ENCODE results near the gene BRD4.
A peak's percentile ranks its signal among the peaks of the same experiment; 100 is the strongest.
"Not testable (repeated sequence)": the region's sequence is repeated elsewhere in the genome, so short reads cannot be mapped to it uniquely, and the experiment has no call there.

Gene BRD4

GRCh38 chr19:15369594-15369891, 37.2 kb upstream of the BRD4 start:
- Mint-ChIP-seq H3K27ac (no peak overlapping the region), H3K36me3 (peaks cover 45 to 55% of the 10 kb centered on the region in 2 donors), H3K9me3 (no peaks in the 10 kb centered on the region), H3K4me3 (no peak overlapping the region), H3K4me1 (peaks cover 19 to 27% of the 10 kb centered on the region in 2 donors), H3K27me3 (no peaks in the 10 kb centered on the region)
- DNase-seq (no peak), ATAC-seq (replicated peaks) (no peak)

DNA sequence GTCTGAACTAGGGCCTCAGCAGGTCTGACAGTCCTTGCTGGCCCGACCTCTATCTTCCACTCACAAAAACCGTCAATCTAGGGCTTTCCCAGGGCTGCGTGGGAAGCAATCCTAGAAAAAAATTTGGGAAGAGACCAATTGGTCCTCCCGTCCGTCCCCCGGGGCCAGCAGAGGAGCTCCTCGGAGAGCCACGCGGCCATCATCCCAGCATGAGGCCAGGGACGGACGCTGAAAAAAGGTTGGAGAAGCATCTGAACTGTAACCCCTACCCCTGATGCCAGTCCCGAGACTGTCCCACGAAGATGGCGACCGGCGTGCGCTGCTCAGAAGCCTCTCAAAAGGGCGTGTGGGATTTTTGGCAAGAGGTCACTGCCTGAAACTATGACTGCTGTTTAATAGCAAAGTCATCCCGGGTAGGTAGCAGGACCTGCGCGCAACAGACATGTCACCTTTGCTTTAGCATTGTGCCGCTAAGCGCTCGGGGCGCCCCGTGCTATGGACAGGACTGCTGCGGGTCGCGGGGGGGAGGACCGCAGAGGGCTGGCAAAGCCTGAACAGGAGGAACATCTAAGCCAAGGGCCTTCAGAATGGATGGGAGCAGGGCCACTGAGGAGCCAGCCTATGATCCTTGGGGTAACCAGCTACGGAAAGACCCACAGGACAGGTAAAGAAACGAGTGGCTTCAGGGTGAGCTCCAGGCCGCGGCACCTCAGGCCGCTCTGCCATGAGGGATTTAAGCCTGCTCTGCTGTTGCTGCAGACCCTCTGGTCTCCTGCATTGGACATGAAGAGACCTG, 36.7 kb upstream of the BRD4 start:
- H3K27ac Mint-ChIP-seq: peak overlapping the region; percentile 42
- no peak overlapping the region for H3K4me3 Mint-ChIP-seq
- peaks cover 18 to 24% of the 10 kb centered on the region in 2 donors for H3K4me1 Mint-ChIP-seq
- H3K9me3 Mint-ChIP-seq: no peaks in the 10 kb centered on the region
- DNase-seq (no peak), ATAC-seq (replicated peaks) (no peak)
- H3K27me3 Mint-ChIP-seq: no peaks in the 10 kb centered on the region
- H3K36me3 Mint-ChIP-seq: peaks cover 44 to 54% of the 10 kb centered on the region in 2 donors

DNA sequence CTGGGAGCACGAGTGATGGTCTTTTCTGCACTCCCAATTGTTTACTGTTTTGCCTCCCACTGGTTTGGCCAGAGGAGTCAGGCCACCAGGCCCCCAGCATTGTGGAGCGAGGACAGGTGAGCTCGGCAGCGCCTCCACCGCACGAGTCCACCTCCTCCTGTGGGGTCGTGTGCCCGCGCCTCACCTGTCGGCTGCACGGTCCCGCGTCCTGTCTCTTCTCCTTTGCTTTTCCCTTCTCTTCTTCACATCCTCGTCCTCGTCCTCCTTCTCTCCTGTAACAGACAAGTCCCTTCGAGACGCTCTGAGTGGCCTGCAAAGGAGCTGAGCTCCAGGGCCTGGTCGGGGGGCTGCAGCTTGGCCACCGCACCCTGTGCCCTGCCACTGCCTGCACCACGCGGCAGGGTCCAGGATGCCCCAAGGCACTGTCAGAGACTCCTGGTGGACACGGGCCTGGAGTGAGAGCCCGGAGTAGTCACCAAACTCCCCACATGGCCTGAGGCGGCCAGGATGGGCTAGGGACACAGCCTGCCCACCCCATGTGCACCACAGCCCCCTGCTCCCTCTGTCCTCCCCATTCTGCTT, 35.8 kb upstream of the BRD4 start:
- H3K9me3 Mint-ChIP-seq: no peaks in the 10 kb centered on the region
- no peaks in the 10 kb centered on the region for H3K27me3 Mint-ChIP-seq
- DNase-seq (no peak), ATAC-seq (replicated peaks) (no peak)
- no peak overlapping the region for H3K4me3 Mint-ChIP-seq
- peaks cover 14 to 18% of the 10 kb centered on the region in 2 donors for H3K4me1 Mint-ChIP-seq
- peak overlapping the region; percentile 69 for H3K27ac Mint-ChIP-seq
- H3K36me3 Mint-ChIP-seq: peaks cover 41 to 51% of the 10 kb centered on the region in 2 donors

DNA sequence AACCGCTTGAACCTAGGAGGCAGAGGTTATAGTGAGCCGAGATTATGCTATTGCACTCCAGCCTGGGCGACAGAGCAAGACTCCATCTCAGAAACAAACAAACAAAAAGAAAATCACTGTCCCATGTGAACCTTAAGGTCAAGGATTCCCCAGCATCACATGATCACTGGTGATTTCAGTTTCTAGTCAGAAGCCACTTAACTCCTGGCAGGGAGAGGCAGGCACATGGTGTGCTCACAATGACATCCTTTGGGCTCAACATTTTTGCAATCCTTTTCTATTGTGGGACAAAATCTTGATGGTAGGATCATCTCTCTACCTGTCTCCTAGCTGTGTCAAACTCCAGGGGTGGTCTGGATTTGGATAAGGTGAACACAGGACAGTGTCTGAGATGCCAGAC, 35.1 kb upstream of the BRD4 start:
- DNase-seq: no peak
- Mint-ChIP-seq H3K4me1 (peaks cover 11 to 18% of the 10 kb centered on the region in 2 donors), H3K27me3 (no peaks in the 10 kb centered on the region), H3K4me3 (peak overlapping the region in 1 of 2 donors; percentile 29), H3K36me3 (peaks cover 42 to 47% of the 10 kb centered on the region in 2 donors), H3K27ac (peak overlapping the region; percentile 90), H3K9me3 (no peaks in the 10 kb centered on the region)
- peak; percentile 44 to 64 for ATAC-seq (replicated peaks)

GRCh38 chr19:15365264-15365663, 32.9 kb upstream of the BRD4 start:
- ATAC-seq (replicated peaks) (no peak), DNase-seq (no peak)
- Mint-ChIP-seq H3K36me3 (peaks cover 52 to 53% of the 10 kb centered on the region in 2 donors), H3K27ac (no peak overlapping the region), H3K4me1 (peaks cover 11 to 18% of the 10 kb centered on the region in 2 donors), H3K27me3 (no peaks in the 10 kb centered on the region), H3K9me3 (no peaks in the 10 kb centered on the region), H3K4me3 (no peak overlapping the region)

DNA sequence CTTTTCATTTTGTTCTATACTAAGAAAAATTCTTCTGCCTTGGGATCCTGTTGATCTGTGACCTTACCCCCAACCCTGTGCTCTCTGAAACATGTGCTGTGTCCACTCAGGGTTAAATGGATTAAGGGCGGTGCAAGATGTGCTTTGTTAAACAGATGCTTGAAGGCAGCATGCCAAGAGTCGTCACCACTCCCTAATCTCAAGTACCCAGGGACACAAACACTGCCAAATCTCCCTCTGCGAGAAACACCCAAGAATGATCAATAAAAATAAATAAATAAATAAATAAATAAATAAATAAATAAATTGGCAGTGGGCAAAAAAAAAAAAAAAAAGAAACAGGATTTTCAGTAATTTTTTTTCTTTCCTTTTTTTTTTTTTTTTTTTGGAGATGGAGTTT, 31.5 kb upstream of the BRD4 start:
- not testable (repeated sequence) for H3K4me3 Mint-ChIP-seq; H3K9me3 Mint-ChIP-seq; ATAC-seq (replicated peaks); H3K27me3 Mint-ChIP-seq; DNase-seq; H3K27ac Mint-ChIP-seq
- peaks cover 46 to 55% of the 10 kb centered on the region in 2 donors for H3K36me3 Mint-ChIP-seq
- H3K4me1 Mint-ChIP-seq: peaks cover 13 to 16% of the 10 kb centered on the region in 2 donors

DNA sequence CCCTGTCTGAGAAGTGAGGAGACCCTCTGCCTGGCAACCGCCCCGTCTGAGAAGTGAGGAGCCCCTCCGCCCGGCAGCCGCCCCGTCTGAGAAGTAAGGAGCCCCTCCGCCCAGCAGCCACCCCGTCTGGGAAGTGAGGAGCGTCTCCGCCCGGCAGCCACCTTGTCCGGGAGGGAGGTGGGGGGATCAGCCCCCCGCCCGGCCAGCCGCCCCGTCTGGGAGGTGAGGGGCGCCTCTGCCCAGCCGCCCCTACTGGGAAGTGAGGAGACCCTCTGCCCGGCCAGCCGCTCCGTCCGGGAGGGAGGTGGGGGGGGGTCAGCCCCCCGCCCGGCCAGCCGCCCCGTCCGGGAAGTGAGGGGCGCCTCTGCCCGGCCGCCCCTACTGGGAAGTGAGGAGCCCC, 30.7 kb upstream of the BRD4 start:
- H3K4me1 Mint-ChIP-seq; ATAC-seq (replicated peaks); H3K9me3 Mint-ChIP-seq; H3K27me3 Mint-ChIP-seq; H3K27ac Mint-ChIP-seq; H3K4me3 Mint-ChIP-seq; DNase-seq: not testable (repeated sequence)
- H3K36me3 Mint-ChIP-seq: peaks cover 47 to 55% of the 10 kb centered on the region in 2 donors

GRCh38 chr19:15360015-15360414, 27.7 kb upstream of the BRD4 start:
- H3K4me1 Mint-ChIP-seq, DNase-seq, H3K27me3 Mint-ChIP-seq, H3K9me3 Mint-ChIP-seq, H3K4me3 Mint-ChIP-seq: not testable (repeated sequence)
- Mint-ChIP-seq H3K27ac (peak overlapping the region; percentile 69), H3K36me3 (peaks cover 51 to 57% of the 10 kb centered on the region in 2 donors)
- ATAC-seq (replicated peaks): peak in 1 of 2 donors; percentile 31

- Mint-ChIP-seq H3K36me3 (peaks cover 55 to 66% of the 10 kb centered on the region in 2 donors), H3K27me3 (no peaks in the 10 kb centered on the region), H3K9me3 (no peaks in the 10 kb centered on the region), H3K4me1 (peaks cover 0 to 2% of the 10 kb centered on the region in 2 donors), H3K4me3 (no peak overlapping the region), H3K27ac (no peak overlapping the region)
- DNase-seq: no peak
- ATAC-seq (replicated peaks): no peak
These were observed 26.6 kb upstream of the BRD4 start for GRCh38 chr19:15358918-15359317.

GRCh38 chr19:15357906-15358305, 25.6 kb upstream of the BRD4 start:
- Mint-ChIP-seq H3K9me3 (no peaks in the 10 kb centered on the region), H3K36me3 (peaks cover 53 to 64% of the 10 kb centered on the region in 2 donors), H3K27ac (no peak overlapping the region), H3K4me1 (peaks cover 0 to 2% of the 10 kb centered on the region in 2 donors), H3K4me3 (no peak overlapping the region), H3K27me3 (no peaks in the 10 kb centered on the region)
- DNase-seq (no peak), ATAC-seq (replicated peaks) (no peak)

DNA sequence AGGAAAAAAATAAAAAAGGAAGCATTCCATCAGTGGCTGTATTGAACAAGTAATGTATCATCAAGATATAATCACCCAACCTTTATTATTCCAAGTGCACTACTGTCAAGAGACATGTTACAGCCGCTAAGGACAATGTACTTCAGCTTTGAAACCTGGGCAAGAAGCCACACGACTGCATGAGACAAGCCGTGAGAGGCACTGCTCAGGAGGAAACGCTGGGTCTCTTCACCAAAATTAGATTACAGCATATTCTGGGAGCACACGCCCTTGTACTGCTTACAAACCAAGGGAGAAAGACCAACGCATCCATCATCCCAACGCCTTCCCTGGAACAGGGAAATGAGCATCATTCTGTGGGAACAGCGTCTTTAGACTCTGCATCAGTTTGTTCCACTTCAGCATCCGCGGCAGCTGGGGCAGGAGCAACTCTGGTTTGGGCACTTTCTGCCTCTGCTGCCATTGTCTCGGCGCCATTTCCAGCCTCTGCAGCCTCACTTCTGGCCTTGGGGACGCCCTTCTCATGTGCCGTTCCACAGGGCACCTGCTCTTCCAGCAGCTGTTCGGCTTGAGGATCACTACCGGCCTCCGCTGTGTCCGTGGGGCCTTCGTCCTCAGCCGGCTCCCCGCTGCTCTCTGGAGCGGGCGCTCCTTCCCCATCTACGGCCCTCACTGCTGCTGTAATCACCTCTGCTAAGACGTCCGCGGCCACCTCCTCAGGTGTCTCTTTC, 22.4 kb upstream of the BRD4 start:
- Mint-ChIP-seq H3K27ac (peak overlapping the region; percentile 85), H3K9me3 (no peaks in the 10 kb centered on the region), H3K4me1 (peaks cover 0 to 2% of the 10 kb centered on the region in 2 donors), H3K27me3 (no peaks in the 10 kb centered on the region), H3K4me3 (no peak overlapping the region), H3K36me3 (peaks cover 44 to 49% of the 10 kb centered on the region in 2 donors)
- DNase-seq (no peak), ATAC-seq (replicated peaks) (peak; percentile 9 to 14)

- DNase-seq (no peak), ATAC-seq (replicated peaks) (no peak)
- H3K27ac Mint-ChIP-seq: peak overlapping the region; percentile 39
- peaks cover 44 to 49% of the 10 kb centered on the region in 2 donors for H3K36me3 Mint-ChIP-seq
- no peaks in the 10 kb centered on the region for H3K9me3 Mint-ChIP-seq
- H3K4me1 Mint-ChIP-seq: peaks cover 3% of the 10 kb centered on the region in 2 donors
- H3K4me3 Mint-ChIP-seq: no peak overlapping the region
- H3K27me3 Mint-ChIP-seq: no peaks in the 10 kb centered on the region
These were observed 21.6 kb upstream of the BRD4 start for GRCh38 chr19:15353908-15354307.

DNA sequence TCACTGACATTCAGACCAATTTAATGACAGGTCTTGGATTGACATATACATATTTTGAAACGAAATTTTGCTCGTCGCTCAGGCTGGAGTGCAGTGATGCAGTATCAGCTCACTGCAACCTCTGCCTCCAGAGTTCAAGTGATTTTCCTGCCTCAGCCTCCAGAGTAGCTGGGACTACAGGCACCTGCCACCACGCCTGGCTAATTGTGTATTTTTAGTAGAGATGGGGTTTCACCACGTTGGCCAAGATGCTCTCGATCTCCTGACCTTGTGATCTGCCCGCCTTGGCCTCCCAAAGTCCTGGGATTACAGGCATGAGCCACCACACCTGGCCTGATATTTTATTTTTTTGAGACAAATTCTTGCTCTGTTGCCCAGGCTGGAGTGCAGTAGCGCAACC, 20.2 kb upstream of the BRD4 start:
- H3K36me3 Mint-ChIP-seq: peaks cover 38 to 46% of the 10 kb centered on the region in 2 donors
- not testable (repeated sequence) for H3K4me3 Mint-ChIP-seq; H3K27ac Mint-ChIP-seq; ATAC-seq (replicated peaks); DNase-seq; H3K27me3 Mint-ChIP-seq; H3K9me3 Mint-ChIP-seq
- H3K4me1 Mint-ChIP-seq: peaks cover 3 to 10% of the 10 kb centered on the region in 2 donors

DNA sequence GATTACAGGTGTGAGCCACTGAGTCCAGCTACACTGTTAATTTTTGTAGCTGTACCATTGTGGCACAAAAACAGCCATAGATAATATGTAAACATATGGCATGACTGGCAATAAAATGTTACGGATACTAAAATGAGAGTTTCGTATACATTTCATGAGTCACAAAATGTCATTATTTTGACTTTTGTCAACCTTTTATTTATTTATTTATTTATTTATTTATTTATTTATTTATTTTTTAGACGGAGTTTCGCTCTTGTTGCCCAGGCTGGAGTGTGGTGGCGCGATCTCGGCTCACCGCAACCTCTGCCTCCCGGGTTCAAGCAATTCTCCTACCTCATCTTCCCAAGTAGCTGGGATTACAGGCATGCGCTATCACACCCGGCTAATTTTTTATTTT, 9.0 kb upstream of the BRD4 start:
- not testable (repeated sequence) for H3K27ac Mint-ChIP-seq; DNase-seq; H3K4me1 Mint-ChIP-seq; H3K27me3 Mint-ChIP-seq; H3K4me3 Mint-ChIP-seq; ATAC-seq (replicated peaks); H3K9me3 Mint-ChIP-seq
- peaks cover 25 to 37% of the 10 kb centered on the region in 2 donors for H3K36me3 Mint-ChIP-seq
